GM12801 (cell line): Measurements from ENCODE around the gene PRPF4.

ENCODE experiments used
- TF ChIP-seq, protein P1 (sequence below): IDR thresholded peaks from one replicate; pipeline ENCODE4 v1.5.1; 2011; ENCODE audit warnings: control low read depth; ENCODE audit not compliant: insufficient read length; ENCODE audit errors: extremely low read depth

PRPF4 gene

DNA sequence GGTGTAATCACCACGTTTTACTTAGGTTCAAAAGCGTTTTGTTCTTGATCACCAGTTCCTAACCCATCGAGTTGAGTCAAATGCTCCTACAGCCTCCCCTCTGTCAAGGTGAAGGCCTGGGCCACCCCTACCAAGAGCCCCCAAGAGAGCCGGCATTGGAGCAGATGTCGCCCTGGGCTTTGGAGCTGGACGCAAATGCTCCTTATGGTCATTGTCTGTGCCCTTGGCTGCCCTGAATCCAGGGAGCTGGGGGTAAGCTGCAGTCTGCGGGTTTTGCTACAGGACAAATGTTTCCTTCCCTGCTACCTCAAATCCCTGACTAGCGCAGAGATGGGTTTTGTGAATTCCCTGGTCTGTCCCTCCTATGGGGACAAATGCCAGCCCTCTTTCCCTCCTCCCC is 22.9 kb downstream of the PRPF4 start:
- TF ChIP-seq, protein P1, sequence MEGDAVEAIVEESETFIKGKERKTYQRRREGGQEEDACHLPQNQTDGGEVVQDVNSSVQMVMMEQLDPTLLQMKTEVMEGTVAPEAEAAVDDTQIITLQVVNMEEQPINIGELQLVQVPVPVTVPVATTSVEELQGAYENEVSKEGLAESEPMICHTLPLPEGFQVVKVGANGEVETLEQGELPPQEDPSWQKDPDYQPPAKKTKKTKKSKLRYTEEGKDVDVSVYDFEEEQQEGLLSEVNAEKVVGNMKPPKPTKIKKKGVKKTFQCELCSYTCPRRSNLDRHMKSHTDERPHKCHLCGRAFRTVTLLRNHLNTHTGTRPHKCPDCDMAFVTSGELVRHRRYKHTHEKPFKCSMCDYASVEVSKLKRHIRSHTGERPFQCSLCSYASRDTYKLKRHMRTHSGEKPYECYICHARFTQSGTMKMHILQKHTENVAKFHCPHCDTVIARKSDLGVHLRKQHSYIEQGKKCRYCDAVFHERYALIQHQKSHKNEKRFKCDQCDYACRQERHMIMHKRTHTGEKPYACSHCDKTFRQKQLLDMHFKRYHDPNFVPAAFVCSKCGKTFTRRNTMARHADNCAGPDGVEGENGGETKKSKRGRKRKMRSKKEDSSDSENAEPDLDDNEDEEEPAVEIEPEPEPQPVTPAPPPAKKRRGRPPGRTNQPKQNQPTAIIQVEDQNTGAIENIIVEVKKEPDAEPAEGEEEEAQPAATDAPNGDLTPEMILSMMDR: no peak

DNA sequence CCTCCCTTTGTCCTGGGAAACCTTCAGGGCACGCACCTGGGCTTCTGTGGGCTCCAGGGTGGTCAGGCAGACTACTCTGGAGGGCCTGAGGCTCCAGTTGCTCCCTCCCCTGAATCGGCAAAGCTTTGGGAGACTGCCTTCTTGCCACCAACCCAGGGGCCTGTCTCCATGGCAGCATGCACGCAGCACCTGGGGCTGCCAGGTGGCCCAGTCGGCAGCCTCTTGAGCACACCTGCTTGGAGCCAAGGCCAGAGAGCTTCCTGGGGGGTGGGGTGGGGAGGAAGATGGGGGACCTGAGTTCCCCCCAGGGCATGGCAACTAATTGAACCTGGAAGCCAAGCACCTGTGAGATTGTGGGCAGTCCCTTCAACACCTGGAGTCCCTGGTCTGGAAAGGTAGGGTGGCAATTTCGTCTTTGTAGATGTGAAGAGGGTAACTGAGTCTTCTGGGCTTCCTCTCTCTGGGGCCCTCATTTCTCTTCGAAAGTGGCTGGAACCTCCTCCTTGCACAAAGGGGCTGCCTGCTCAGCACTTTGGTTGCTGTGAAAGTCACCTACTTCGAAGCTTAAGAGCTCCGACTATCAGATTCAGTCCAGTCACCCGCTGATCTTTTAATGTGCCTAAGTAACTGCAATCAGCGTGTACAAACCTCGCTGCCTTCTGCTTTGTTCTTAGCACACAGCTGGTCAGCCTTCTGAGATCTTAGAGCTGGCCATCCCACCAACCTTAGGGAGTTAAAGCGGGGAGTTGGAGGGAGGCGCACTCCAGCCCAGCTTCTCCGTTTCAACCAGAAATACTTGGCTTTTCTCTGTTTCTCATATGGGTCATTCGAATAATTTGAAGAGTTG is 23.7 kb downstream of the PRPF4 start:
- TF ChIP-seq, protein P1: no peak

DNA sequence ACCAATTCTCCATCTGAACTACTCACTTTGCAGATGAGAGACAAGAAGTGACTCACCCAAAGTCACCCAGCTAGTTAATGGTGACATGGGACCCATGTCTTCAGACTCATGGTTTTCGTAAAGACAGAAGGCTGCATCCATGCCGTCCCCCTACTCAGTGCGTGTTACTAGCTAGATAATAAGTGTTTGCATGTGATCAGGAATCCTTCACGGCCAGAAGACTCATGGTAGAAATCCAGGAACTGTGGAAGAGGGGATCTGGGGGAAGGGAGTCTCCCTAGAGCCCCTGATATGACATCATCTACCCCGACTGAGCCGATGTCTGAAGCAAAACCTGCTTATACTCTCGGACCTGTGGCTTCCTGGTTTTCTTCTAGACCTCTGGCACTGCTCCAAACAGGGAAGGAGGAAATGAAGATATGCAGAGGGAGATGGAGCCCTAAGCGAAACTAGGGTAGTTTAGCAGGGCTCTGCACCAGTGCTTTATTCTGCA is 24.4 kb downstream of the PRPF4 start:
- TF ChIP-seq, protein P1: no peak

DNA sequence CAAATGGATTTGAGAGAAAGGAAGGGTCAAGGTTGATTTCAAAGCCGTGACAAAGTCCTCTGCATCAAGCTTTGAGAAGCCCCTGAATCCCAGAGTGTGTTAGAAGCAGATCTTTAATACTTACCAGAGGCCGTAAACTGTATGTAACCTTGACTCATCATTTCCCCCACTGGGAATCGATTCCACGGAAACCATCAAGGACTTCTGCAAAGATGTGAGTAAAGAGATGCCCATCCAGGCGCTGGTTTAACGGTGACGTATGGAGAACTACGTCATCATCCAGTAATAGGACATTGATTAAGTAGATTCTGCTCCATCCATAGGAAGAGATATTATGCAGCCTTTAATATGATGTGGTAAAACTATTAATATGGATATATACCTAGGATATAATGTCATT is 26.1 kb downstream of the PRPF4 start:
- TF ChIP-seq, protein P1: no peak

DNA sequence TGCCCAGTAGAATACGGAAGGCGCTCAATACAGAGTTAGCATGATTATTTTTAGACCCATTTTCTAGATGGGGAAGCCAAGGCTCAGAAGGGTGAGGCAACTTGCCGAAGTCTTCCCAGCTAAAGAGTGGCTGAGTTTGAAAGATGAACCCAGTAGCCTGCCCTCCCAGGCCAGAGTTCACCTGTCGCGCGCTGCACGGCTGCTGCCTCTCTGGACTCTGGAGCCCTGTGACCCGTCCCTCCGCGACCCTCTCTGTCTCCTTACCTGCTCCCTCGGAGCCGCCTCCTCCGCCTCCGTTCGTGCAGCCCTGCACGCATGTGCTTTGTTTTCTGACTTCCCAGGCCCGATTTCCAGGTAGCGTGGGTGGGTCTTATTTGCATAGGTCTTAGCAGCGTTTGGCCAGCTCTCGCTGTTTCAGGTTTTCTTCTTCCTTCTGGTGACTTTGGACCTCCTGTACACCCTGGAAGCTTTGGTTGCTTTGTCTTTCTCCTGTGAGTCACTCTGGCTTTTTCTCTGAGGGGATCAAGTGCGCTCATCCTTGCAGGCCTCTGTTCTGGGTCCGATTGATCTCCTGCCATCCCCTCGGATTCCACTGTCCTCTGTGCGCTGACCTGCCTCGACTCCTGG is 27.4 kb downstream of the PRPF4 start, which contains the start of gene RNF183:
Gene RNF183, minus strand, starts transcription at position 585 of the 627 bp plus-strand sequence. CDS start 5,192 bp downstream, outside the sequence.
- TF ChIP-seq, protein P1: no peak

DNA sequence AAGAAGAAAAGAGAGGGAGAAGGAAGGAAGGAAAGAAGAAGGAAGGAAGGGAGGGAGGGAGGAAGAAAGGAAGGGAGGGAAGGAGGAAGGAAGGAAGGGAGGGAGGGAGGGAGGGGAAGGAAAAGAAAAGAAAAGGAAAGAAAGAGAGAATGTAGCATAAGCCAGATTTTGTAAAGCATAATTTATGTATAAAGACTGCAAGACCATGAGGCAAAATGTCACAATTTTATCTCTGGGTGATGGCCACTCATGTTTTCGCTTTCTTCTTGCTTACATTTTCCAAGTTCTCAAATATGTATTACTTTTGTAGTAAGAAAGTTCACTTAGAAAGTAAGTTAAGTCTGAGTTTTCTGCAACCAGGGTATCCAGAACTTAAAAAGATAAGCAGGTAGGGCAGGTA is 31.1 kb downstream of the PRPF4 start:
- TF ChIP-seq, protein P1: no peak

DNA sequence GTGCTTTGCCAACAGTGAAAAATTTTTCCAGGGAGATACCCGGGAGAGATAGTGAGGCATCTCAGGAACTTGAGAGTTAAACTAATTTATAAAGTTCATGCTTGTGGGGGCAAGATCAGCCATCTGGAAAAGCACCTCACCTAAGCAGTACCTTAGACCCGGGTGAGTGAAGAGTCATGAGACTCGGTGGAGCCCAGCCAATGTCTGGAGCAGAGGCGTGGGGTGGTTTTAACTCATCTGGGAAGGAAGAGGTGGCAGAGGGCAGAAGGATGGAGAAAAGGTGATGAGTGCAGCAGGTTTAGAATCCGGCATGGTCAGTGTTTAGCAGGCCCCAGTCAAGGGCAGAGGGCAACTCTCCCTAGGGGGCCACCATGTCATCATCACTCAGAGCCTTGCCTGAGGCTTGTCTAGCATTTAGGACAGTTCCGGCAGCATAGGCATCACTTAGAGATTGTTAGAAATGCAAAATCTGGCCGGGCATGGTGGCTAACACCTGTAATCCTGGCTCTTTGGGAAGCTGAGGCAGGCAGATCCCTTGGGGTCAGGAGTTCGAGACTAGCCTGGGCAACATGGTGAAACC is 32.0 kb downstream of the PRPF4 start:
- TF ChIP-seq, protein P1: no peak
